Amniotic epithelial cell (primary cell): ENCODE results near the gene FAP.

ENCODE experiments used
- DNase-seq: peaks from one replicate; pipeline ENCODE4 v3.0.0-alpha.2; 2010; ENCODE audit warnings: low read depth

The FAP gene

GRCh38 chr2:162126111-162126519 lies 117.1 kb downstream of the FAP start:
- peak; percentile 78 for DNase-seq

DNA sequence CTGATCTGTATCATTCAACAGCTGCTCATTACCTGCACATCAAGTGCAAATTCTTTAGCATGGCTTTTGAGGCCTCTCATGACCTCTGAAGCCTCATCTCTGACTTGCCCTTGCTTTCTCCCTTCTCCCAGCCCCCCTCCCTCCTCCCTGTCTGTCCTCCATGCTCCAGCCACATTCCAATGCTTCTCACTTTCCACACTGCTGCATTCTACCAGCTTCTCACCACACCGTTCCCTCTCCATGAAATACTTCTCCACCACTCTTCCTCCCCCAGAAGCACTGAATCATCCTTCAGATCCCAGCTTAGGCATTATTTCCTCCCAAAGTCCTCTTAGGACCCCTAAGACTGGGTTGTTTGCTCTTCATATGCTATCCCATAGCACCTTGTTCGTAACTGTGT lies 118.1 kb downstream of the FAP start:
- DNase-seq = peak; percentile 84

DNA sequence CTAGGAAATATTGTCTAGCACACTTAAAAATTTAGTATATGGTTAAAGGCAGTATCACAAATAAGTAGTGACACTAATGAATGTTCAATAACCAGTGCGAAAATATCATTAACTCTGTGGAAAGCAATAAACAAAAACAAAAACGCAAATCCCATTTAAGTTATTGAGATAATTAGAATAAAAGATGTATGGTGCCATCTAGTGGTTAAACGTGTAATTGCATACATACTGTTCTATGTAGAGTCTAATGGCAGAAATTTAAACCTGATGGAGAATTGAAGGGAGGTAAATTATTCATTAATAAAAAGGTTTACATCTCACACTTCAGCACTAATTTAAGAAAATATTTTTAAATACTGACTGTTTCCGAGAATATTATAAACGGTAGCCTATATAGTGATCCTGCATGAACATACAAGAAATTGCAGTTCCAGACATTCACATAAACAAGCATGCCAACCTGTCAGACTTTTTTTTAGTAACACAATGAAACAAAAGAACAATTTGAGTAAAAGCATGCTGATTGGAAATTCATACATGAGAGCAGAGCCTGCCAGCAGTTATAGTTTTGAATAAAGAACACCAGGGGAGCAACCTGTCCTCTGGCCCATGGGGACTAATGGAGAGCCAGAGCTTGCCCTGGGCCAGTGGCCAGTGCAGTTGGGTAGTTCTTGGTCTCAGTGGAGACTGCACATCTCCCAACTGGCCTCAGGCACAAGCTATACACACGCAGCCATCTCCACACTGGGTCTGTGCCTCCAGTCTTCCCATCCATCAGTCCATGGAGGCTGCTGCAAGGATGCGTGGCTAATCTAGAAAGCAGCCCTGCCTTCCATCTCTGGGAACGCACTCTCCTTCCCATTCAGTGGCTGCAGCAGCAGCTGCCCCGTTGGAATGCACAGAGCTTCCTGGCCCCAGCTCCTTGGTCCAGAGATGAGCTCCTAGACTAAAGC lies 119.2 kb downstream of the FAP start:
- peak; percentile 62 for DNase-seq
